ENCODE results near the gene SCFD2.
A peak's percentile ranks its signal among the peaks of the same experiment; 100 is the strongest.

The SCFD2 gene

DNA sequence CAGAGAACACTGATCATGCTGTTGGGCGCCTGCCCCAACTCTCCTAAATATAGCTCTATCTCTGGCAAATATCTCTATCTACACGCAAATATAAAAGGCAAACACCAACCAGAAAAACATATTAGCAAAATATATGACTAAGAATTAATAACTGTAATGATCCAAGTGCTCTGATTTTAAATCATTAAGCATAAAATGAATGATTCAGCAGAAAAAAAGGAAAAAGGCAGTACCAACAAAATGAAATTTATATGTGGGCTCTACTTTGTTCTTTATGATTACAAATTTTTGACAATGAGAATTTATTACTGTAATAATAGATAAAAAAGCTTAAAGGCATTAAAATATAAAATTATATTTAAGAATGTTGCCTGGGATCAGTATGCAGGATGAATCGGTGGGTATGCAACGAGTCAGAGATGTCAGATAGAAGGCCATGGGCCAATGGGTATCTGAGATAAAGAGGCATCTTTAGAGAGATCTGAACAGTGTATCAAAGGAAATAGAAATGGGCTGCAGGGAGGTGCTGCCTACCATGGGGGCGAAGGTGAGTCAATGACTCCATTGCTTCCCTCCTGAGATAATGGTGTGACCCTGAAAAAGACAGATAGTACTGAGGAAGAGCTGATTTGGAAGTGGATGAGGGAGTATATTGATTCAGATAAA lies 234.8 kb downstream of the SCFD2 start:
- no peaks in the 10 kb centered on the region for H3K9me3 Mint-ChIP-seq
- no peak for TF ChIP-seq CTCF (IDR thresholded peaks at IDR 0.05; ENCODE audit: unreplicated experiment in 3 of 3)
- peak overlapping the region; percentile 47 to 71 (median 63) for H3K27ac Mint-ChIP-seq
- H3K4me3 Mint-ChIP-seq = no peak overlapping the region
- peaks cover 3% of the 10 kb centered on the region for H3K36me3 Mint-ChIP-seq (ENCODE audit: low read depth)
- peaks cover 32% of the 10 kb centered on the region for H3K4me1 Mint-ChIP-seq
- no peaks in the 10 kb centered on the region for H3K27me3 Mint-ChIP-seq (ENCODE audit: low read depth)

DNA sequence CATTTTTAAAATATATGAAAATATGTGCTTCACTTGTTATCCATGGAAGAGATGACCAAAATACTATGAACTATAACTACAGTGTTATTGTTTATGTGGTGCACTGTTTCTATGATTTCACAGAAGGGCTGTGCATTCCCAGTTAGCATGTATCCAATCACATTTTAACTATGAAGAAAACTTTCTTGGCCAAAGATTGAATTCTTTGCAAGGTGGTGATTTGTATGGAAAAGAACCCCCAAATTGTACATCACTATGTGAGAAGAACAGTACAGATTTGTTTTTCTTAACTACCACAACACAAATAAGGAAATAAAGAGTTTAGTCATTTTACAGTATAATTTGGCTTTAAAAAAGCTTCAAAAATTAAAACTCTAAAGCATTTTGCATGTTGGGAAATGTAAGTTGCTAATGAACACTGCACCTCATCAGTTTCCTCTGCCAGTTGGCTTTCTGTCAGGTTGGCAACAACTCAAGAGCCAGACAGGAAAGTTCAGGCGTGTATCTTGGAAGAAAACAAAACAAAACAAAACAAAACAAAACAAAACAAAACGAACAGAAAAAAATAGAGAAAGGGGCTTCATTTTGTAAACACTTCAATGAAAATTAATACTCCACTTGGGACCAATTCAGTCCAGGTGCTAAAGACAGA lies 237.0 kb downstream of the SCFD2 start:
- H3K27me3 Mint-ChIP-seq (ENCODE audit: low read depth) = no peaks in the 10 kb centered on the region
- H3K36me3 Mint-ChIP-seq (ENCODE audit: low read depth) = peaks cover 3% of the 10 kb centered on the region
- H3K4me3 Mint-ChIP-seq = peak overlapping the region in 1 of 3 experiments; percentile 61
- H3K4me1 Mint-ChIP-seq = peaks cover 35% of the 10 kb centered on the region
- peak overlapping the region; percentile 67 to 91 (median 85) for H3K27ac Mint-ChIP-seq
- no peak for TF ChIP-seq CTCF (IDR thresholded peaks at IDR 0.05; ENCODE audit: unreplicated experiment in 3 of 3)
- H3K9me3 Mint-ChIP-seq = no peaks in the 10 kb centered on the region

DNA sequence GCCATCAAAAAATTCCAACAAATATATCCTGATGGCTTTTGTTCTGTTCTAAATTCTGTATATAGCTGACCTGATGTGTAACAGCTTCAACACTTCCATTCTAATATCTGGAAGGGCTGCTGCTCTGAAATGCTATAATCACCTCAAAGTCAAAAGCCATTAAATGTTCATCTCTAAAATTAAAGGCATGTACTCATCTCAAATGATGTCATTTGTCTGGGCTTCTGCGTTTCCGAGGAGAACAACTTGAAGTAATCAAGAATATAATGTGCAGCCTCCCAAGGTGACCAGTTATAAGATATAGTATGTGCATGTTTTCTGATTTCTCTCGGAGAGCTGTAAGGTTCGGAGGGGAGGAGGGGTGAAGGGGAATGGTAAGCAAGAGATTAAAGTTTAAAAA lies 237.6 kb downstream of the SCFD2 start:
- H3K9me3 Mint-ChIP-seq = no peaks in the 10 kb centered on the region
- H3K27me3 Mint-ChIP-seq (ENCODE audit: low read depth) = no peaks in the 10 kb centered on the region
- H3K36me3 Mint-ChIP-seq (ENCODE audit: low read depth) = peaks cover 3% of the 10 kb centered on the region
- H3K4me3 Mint-ChIP-seq = no peak overlapping the region
- peaks cover 35% of the 10 kb centered on the region for H3K4me1 Mint-ChIP-seq
- H3K27ac Mint-ChIP-seq = peak overlapping the region; percentile 54 to 91 (median 65)
- TF ChIP-seq CTCF (IDR thresholded peaks at IDR 0.05; ENCODE audit: unreplicated experiment in 3 of 3) = no peak

DNA sequence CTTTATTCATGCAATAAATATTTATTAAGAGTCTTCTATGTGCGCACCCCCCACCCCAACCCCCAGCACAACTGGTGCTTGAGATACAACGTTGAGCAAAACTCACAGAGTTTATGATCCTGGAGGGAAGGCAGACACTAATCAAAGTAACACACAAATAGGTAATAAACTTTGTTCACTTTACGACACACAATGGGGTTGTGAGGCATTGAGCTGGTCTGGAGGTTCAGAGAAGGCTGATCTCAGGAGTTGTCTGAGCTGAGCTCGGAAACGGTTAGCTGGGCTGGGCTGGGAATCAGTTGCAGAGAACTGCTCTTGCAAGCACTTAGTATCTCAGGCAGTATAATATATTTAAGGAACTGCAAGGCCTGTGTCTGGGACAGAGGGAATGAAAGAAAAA lies 238.5 kb downstream of the SCFD2 start:
- no peak for TF ChIP-seq CTCF (IDR thresholded peaks at IDR 0.05; ENCODE audit: unreplicated experiment in 3 of 3)
- peak overlapping the region; percentile 56 to 91 (median 87) for H3K27ac Mint-ChIP-seq
- no peaks in the 10 kb centered on the region for H3K9me3 Mint-ChIP-seq
- no peak overlapping the region for H3K4me3 Mint-ChIP-seq
- peaks cover 35% of the 10 kb centered on the region for H3K4me1 Mint-ChIP-seq
- H3K27me3 Mint-ChIP-seq (ENCODE audit: low read depth) = no peaks in the 10 kb centered on the region
- peaks cover 3% of the 10 kb centered on the region for H3K36me3 Mint-ChIP-seq (ENCODE audit: low read depth)

GRCh38 chr4:53126099-53126498 lies 239.8 kb downstream of the SCFD2 start:
- Mint-ChIP-seq H3K4me1 (peaks cover 27% of the 10 kb centered on the region), H3K36me3 (ENCODE audit: low read depth) (peaks cover under 1% of the 10 kb centered on the region), H3K27me3 (ENCODE audit: low read depth) (no peaks in the 10 kb centered on the region), H3K27ac (no peak overlapping the region), H3K9me3 (no peaks in the 10 kb centered on the region), H3K4me3 (no peak overlapping the region)
- no peak for TF ChIP-seq CTCF (IDR thresholded peaks at IDR 0.05; ENCODE audit: unreplicated experiment in 3 of 3)

- H3K4me1 Mint-ChIP-seq = peaks cover 30% of the 10 kb centered on the region
- H3K27me3 Mint-ChIP-seq (ENCODE audit: low read depth) = no peaks in the 10 kb centered on the region
- H3K4me3 Mint-ChIP-seq = no peak overlapping the region
- no peak overlapping the region for H3K27ac Mint-ChIP-seq
- H3K9me3 Mint-ChIP-seq = no peaks in the 10 kb centered on the region
- TF ChIP-seq CTCF (IDR thresholded peaks at IDR 0.05; ENCODE audit: unreplicated experiment in 3 of 3) = no peak
- no peaks in the 10 kb centered on the region for H3K36me3 Mint-ChIP-seq (ENCODE audit: low read depth)
Observed at GRCh38 chr4:53123819-53124218, 242.0 kb downstream of the SCFD2 start.

All from nephron (organoid).